ENCODE measurements around the gene DNHD1.
A peak's percentile ranks its signal among the peaks of the same experiment; 100 is the strongest.
"Not testable (repeated sequence)": the region's sequence is repeated elsewhere in the genome, so short reads cannot be mapped to it uniquely, and the experiment has no call there.

Gene DNHD1

DNA sequence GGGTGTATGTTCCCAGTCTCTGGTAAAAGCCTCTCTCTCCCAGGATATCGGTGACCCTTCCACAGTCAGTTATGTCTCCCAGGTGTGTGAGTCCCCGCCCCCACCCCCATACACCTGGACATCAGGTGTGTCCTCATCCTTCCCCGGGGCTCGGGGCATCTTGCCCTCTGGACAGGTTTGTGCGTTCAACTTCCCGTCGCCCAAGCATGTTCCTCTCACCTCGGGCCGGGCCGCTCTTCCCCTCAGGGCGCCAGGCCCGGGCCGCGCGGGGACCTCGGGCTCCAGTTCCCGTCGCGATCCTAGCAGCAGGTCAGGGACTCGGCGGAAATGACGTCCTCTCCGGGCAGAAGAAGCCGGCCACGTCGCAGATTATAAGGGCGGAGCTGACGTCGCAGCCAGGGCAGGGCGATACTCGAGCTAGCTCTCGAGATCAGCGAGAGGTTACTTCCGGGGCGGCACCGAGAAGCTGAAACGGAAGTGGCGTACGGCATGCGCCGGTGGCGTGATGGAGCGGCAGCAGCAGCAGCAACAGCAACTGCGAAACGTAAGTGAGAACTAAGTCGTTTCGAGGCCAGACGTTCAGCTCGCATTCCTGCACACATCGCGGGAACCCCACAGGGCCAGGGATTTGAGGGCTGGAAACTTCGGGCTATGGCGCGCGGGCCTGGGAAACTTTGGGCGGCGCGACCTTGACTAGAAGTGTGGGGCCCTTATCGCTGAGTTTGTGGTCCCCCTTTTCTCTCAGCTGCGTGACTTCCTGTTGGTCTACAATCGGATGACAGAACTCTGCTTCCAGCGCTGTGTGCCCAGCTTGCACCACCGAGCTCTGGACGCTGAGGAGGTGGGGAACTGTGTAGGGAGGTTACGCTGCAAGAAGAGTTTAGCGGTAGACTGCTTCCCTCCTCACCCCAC is 15.8 kb upstream of the DNHD1 start, which contains the start of the genes ARFIP2 and TIMM10B:
TSS of gene ARFIP2 (minus strand) at position 320 of the 912 bp plus-strand sequence. CDS start 910 bp downstream, outside the sequence.
TSS of gene TIMM10B (plus strand) at position 490 of the 912 bp plus-strand sequence. CDS start at position 506, 16 bp downstream.
- peak; percentile 99 for DNase-seq (ENCODE audit: low spot score)

DNA sequence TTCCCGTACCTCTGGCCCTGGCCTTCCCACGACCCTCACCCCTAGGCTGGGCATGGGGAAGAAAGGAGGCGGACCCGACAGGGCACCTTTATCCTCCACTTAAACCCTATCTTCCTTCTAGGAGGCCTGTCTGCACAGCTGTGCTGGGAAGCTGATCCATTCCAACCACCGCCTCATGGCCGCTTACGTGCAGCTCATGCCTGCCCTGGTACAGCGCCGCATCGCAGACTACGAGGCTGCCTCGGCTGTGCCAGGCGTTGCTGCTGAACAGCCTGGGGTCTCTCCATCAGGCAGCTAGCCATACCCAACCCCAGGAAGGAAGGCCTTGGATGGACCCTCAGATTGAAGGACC is 15.2 kb upstream of the DNHD1 start:
- no peak for DNase-seq (ENCODE audit: low spot score)

DNA sequence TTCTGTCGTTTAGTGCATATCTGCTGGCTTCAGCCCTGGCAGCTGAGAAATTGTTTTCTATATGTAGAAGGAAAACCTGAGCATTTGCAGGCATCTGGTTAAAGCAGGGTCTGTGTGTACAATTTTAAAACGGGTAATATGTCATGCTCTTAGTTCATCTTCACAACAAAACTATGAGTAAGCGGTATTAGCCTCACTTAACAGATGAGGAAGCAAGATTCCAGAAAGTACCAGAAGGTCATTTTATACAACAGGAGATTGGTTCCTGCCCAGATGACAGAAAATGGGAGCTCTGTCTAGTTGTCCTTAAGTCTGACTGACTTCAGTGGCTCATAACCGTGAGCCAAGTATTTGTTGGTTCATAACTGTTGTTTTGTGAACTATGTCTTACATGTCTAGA is 14.6 kb upstream of the DNHD1 start:
- DNase-seq (ENCODE audit: low spot score): no peak

DNA sequence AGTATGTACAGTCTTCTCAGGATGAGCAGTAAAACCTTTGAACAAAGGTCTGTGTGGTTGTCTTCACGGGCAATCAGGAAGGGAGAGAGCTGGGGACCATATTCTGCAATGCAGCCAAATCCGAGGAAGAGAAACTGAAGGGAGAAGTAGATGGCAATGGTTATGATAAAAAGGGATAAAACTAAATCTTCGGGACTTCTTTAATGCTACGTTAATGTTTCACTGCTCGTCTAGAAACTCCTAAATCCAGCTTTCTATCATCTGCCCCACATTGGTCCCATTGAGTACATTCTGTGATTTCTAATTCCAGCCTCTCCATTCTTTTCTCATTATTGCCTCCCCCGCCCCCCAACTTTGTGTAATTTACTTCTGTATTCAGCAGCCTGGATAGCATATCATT is 14.1 kb upstream of the DNHD1 start:
- DNase-seq (ENCODE audit: low spot score): no peak

DNA sequence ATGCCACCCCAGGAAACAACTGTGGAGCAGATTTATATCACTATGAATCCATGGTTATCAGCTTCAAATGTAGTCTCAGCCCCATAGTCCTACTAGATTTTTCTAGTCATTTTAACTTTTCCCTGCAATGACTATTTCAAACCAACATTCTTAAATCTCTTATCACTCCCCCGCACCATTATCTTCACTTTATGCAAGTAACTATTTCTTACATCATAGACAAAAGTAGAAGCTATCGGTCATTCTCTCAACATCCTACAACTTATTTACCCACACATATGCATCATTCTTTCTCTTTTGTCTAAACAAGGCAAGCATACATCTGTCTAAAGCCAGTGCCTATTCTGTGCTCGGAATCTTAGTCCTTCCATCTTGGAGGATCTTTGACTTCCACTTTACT is 11.4 kb upstream of the DNHD1 start:
- DNase-seq (ENCODE audit: low spot score): no peak

DNA sequence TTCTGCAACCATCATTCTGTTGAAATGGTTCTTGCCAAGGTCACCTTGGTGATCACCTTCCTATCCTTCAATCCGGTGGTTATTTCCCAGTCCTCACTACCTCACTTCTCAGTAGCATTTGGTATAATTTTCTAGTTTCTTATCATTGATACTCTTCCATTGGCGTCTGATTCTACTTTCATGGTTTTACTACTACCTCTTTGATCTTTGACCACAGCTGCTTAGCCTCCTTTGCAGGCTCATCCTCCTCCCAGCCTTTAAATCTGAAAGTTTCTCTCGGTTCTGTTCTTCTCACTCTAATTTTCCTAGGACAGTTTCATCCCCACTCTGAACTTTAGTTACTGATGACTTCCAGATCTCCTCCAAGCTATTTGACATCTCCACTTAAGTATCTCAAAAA is 10.8 kb upstream of the DNHD1 start:
- DNase-seq (ENCODE audit: low spot score): no peak

DNA sequence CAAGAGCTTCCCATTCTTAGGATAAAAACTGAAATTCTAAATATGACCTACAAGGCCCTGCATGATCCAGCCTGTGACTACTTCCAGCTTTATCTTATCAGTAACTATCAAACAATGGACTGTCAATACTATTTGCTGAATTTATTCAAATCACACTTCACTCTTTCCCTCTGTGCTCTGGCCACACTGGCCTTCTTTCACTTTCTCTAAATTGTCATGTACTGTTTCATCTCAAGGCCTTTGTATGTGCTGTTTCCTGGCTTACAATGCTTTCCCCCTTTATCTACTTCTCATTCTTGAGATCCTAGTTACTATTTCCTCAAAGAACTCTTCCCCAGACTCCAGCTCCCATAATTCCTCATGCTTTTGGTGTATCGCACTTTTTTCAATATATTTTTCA is 10.1 kb upstream of the DNHD1 start:
- DNase-seq (ENCODE audit: low spot score): no peak

DNA sequence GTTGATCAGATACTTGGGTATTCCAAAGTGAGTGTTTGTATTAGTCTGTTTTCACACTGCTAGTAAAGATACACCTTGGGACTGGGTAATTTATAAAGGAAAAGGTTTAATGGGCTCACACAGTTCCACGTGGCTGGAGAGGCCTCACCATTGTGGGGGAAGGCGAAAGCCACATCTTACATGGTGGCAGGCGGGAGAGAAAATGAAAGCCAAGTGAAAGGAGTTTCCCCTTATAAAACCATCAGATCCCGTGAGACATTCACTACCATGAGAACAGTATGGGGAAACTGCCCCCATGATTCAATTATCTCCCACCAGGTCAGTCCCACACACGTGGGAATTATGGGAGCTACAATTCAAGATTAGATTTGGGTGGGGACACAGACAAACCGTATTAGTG is 8.7 kb upstream of the DNHD1 start:
- no peak for DNase-seq (ENCODE audit: low spot score)

DNA sequence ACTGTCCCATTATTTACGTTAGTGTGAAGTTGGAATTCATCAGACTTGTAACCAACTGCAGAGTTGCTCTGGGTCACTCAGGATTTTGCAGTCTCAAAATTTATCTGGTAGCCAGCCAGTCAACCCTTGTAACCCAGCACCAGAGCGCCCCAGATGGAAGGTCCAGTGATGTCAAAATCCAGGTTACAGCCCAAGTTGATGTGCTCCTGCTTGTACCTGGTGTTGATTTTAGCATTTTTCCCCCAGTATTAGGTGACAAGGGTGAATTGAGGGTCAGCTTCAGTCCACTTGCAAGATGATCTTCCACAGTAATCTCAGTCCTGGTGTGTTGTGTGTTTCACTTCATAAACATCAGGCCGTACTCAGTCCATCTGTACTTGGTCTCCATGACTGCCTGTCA is 8.3 kb upstream of the DNHD1 start:
- no peak for DNase-seq (ENCODE audit: low spot score)

DNA sequence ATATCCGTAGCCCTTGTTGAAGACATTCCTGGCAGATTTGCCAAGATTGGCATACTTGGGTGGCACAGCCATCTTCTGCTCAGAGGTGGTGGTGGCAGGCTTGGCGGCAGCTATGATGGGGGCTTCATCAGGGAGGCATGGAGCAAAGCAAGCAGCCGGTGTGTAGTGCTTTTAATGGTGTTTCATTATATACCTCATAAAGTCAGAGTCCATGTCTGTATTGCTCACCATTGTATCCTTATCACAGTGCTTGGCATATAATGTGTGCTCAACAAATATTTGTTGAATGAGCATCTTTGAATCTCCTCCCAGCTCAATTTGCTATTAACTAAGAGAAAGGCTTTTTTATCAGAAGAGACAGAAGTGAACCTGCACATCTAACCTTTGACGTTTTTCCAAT is 7.8 kb upstream of the DNHD1 start:
- DNase-seq (ENCODE audit: low spot score): no peak

DNA sequence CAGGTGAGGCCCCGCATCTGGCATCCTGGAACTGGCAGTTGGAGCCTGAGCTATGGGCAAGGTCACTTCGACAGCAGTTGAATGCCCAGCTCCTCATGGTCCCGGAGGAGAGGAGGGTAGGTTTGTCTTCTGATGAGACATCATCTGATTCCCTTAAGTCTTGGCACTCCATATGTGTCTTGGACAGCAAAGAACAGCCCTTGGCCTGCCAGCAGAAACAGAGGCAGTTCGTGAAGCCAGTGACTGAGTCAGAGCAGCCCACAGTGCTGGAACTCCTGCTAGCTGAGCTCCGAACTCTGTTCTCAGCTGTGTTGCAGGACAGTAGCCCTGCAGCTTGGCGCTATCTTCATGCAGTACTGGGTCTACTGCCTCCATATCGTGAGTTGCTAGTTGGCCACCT is 1.0 kb downstream of the DNHD1 start:
- no peak for DNase-seq (ENCODE audit: low spot score)

DNA sequence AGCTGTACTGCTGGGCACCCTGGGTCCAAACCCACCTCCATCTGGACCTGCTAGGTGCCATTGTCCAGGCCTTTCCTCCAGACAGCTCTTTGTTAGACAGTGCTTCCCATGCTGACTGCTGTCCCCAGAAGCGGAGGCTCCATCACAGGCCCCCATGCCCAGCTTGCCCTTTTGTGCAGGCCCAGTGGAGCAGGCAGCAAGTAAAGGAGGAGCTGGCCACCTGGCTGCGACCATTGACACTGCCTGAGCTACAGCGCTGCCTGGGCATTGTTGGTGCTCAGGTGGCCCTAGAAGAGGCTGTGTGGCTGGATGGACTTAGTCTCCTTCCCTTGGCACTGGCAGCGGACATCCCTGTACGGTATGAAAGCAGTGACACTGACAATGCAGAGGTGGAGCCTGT is 1.5 kb downstream of the DNHD1 start:
- DNase-seq (ENCODE audit: low spot score): no peak

DNA sequence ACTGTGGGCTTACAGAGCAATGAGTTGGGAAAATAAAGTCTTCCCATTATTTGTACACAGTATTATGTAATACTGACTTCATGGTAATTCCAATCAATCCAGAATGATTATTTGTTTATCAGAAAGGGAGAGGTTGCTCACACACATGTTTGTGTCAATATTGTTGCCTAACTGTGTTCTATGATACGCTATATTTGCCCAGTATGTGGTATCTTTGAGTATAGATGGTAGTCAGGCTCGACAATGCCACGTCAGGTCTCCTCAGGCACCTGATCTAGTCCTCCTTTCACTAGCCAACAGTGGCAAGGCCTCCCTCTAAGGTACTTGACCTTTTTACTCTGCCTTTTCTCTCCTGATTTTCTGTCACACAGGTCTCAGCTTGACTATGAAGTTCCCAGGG is 5.3 kb downstream of the DNHD1 start:
- DNase-seq (ENCODE audit: low spot score): no peak

DNA sequence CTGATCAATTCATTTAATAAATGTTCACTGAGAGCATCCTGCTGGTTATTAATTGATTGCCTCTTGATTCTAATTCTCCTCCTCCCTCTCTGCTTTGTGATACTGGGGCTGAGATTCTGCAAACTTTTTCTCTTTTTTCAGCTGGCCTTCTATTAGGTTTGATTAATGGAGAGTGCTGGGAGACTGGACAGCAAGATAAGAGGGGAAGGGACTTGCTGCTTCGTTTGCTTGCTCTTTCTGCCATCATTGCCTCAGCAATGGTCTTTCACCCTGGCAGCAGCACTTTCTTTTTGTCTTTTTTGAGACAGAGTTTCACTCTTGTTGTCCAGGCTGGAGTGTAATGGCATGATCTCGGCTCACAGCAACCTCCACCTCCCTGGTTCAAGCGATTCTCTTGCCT is 7.1 kb downstream of the DNHD1 start:
- DNase-seq (ENCODE audit: low spot score): no peak

DNA sequence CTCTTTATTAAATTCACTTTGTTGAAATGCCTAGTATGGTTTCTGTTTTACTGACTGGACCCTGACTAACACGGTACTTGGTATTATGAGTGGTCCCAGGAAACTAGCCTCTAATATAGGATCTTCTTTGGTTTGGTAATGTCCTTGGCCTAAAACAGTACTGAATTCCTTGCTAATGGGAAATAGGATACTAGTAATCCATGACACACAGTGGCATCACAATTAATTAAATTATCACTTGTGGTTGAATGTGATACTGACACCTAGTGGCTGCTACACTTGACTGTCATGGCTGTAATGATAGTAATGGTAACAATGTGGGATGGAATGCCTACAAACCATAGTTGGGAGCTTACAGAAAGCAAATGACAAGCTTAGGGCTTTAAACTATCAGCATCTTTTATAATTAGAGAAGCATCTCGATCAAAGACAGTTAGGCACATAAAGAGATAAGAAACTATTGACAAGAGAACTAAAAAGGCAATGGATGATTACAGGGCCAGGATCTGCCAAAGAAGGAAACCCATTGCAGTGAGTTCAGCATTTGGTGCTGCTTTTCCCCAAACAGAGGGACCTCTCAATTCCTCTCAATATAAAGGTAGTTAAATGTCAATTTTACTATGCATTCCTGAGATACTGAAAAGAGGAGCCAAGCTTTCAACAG is 8.6 kb downstream of the DNHD1 start:
- peak; percentile 23 for DNase-seq (ENCODE audit: low spot score)

DNA sequence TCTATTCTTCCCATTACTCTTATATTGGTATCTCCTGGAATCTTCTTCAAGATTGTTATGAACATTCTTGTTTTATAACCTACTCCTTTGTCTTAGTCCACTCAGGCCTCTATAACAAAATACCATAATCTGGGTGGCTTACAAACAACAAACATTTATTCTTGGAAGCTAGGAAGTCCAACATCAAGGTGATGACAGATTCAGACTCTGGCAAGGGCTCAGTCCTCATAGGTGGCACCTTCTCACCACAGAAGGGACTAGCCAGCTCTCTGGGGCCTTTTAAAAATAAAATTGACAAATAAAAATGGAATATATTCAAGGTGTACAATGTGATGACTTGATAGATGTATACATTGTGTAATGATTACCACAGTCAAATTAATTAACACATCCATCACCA is 19.8 kb downstream of the DNHD1 start:
- no peak for DNase-seq (ENCODE audit: low spot score)

DNA sequence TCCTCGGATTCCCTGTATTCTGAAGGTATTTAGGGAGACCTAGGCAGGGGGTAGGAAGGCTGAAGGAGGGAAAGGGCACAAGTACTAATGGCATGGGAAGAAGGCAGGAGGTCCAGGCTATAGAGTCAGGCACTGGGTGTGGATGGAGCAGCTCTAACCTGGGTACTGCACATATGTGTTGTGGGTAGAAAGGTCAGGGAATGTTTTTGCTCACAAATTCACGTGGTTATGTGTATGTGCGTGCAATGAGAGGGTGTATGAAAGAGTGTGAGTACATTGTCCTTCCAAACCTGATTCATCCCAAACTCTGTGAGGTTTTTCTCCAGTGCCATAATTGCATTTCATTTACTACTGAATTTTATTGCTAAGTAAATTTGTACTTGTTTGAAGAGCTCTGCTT is 23.2 kb downstream of the DNHD1 start:
- DNase-seq (ENCODE audit: low spot score): no peak

DNA sequence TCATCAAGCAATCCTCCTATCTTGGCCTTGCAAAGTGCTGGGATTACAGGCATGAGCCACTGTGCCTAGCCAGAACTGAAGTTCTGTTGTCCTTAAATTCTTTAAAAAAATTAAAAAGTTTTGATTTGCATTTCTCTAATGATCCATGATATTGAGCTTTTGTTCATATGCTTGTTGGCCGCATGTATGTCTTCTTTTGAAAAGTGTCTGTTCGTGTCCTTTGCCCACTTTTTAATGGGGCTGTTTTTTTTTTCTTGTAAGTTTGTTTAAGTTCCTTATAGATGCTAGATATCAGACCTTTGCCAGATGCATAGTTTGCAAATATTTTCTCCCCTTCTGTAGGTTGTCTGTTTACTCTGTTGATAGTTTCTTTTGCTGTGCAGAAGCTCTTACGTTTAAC is 24.9 kb downstream of the DNHD1 start:
- not testable (repeated sequence) for DNase-seq (ENCODE audit: low spot score)

DNA sequence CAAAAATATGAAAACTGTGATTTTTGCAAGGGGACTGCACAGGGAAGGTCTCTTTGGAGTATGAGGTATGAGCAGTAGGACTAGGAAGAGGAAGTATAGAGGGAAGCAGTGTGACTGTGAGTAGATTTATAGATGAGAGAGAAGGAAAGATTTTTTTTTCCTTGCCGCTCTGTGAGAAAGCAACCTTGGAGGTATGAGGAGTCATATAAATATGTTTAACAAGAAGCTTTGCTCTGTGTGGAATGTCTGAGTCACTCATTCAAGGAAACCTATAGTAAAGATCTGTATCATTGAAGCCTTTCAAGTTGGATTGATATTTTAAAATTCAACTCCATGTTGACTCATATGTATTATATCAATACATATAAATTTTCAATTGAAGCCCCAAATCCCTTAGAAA is 26.2 kb downstream of the DNHD1 start:
- DNase-seq (ENCODE audit: low spot score): no peak

DNA sequence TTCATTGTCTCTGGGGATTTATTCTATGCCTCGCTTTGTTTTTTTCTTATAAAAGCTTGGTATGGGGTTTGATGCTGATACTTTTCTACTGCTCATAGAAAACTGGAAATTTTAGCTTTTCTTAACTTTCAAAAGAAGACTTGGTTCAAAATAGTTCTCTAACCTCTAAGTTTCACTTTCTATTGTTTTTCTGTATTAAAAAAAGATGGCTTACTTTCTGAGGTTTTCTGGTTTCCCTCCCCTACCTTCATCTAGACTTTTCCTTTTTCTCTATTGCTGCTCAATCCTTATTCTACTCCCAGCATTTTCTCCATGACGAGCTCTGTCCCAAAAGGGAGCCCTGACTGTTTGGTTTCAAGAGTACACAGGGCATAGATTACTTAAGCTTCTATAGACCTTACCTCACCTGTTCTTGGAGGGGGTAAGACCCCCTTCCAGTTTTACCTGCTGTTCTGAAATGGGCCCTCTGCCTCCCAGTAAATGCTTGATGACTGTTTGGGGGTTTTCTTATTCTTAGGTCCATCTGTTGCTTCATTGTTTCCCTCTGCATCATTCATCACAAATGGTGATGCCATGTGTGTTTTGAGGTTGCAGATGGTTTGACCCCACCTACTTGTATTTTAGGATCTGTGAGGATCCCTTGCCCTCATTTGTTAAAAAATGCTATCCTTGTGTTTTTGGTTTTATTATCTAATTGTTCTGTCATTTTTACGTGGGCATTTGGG is 29.5 kb downstream of the DNHD1 start:
- no peak for DNase-seq (ENCODE audit: low spot score)

DNA sequence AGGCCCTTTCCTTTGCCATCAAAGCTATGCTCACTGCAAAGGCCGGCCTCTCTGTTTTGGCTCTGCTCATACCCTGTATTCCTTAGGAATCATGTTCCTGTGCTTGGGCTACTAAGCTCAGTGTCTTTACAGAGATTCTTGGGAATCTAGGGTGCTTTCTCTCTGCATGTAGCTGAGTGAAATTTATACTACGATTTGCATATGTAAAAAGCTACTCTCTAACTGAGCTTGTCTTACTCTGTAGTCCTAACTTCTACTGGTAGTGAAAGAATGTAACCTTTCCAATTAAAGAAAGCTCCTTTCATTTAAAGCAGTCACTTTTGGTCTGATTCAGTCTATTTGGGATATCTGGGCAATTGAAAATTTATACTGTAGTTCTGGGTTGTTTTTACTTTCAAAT is 32.2 kb downstream of the DNHD1 start:
- no peak for DNase-seq (ENCODE audit: low spot score)

DNA sequence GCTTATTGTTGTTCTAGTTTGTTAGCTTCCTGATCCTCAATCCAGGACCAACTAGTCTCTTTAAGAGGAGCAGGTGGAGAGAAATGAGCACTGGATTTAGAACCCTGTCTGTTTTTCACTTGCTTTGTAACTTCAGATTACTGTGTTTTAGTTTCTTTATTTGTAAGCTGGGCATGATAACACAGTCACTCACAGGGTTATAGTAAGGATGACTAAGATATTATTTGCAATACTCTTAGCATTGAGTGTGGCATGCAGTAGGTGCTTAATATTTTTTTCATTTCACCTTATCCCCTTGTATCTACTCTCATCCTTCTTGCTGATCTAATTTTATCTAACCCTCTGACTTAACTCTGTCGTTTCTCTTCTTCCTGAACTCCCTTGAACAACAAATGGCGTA is 33.8 kb downstream of the DNHD1 start:
- no peak for DNase-seq (ENCODE audit: low spot score)

DNA sequence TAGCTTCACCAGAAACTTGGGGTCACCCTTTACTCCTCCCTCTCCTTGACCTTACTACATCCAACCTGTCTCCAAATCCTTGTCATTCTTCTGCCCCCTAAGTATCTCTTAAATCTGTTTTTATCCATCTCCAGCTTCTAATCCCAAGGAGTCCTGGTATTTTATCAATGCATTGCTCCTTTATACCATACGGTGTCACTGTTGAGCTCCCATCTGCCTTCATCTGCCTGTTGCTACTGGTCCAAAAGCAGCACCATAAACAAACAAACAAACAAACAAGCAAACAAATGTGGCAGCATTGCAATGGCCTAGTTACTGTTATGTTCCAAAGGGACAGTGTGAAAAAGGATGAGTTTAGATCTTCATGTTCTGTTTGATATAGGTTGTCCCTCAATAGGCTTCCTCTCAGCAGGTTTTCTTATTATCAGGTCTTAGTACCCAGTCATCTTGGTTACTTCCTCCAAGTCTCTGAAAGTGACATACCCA is 34.2 kb downstream of the DNHD1 start:
- DNase-seq (ENCODE audit: low spot score): peak; percentile 40

Measured in putamen (tissue), 1 donor.